PC-9 (cell line): ENCODE measurements around the gene GPRIN3. TPM values are rescaled to one million over a fixed set of nuclear protein-coding genes. Genes with fewer than 3 reads are reported as not detected.

Experiments used
- Bru-seq: library from RNA; stranded (reverse); fragments of 400-500 nt; gene quantifications from one replicate; lab custom pipeline; 2021; lab: Mats Ljungman, UMichigan
- BruChase-seq, 2 experiments: library from RNA; stranded (reverse); fragments of 400-500 nt; gene quantifications; one replicate each; lab custom pipeline; 2021; lab: Mats Ljungman, UMichigan
- BruUV-seq: library from RNA; stranded (reverse); fragments of 400-500 nt; replicated peaks from 2 replicates; lab custom pipeline; 2021; lab: Mats Ljungman, UMichigan
- CTCF ChIA-PET: fragments of 300-600 bp; sonication (Branson Sonifier 250); formaldehyde crosslinking; loops from one replicate; lab custom pipeline; 2022; ENCODE audit warnings: antibody characterized with exemption; lab: Charles Lee
- POLR2A ChIA-PET: fragments of 300-600 bp; sonication (Branson Sonifier 250); formaldehyde crosslinking; loops from one replicate; lab custom pipeline; 2022; ENCODE audit warnings: antibody characterized with exemption; ENCODE audit not compliant: unreplicated experiment; lab: Charles Lee
- DNase-seq, 2 experiments: peaks; one replicate each; pipeline versions ENCODE4 v3.0.0 to v3.0.0-alpha.2; 2015 to 2022; ENCODE audit warnings: mixed read lengths in 1 of 2
- H2AFZ ChIP-seq: fragments of 200-600 bp; sonication (generic); 2 replicates; pipeline ENCODE4 v1.8.1; 2017; ENCODE audit warnings: antibody characterized with exemption
- H3F3A ChIP-seq: fragments of 200-600 bp; sonication (generic); 2 replicates; pipeline ENCODE4 v1.8.1; 2017; ENCODE audit warnings: antibody characterized with exemption, mild to moderate bottlenecking, low read depth; ENCODE audit not compliant: insufficient read depth
- H3K27ac ChIP-seq: fragments of 200-600 bp; sonication (generic); 2 replicates; pipeline ENCODE4 v1.6.1; 2016; ENCODE audit warnings: mixed run types
- H3K27me3 ChIP-seq: fragments of 200-600 bp; sonication (generic); 2 replicates; pipeline ENCODE4 v1.6.1; 2016; ENCODE audit warnings: low read depth, mixed run types; ENCODE audit not compliant: insufficient read depth
- H3K36me3 ChIP-seq: fragments of 200-600 bp; sonication (generic); 2 replicates; pipeline ENCODE4 v1.6.1; 2016; ENCODE audit warnings: low read depth, mixed run types
- H3K4me1 ChIP-seq: fragments of 200-600 bp; sonication (generic); replicated peaks from 2 replicates; pipeline ENCODE4 v1.6.1; 2016; ENCODE audit warnings: mixed run types; ENCODE audit not compliant: insufficient read depth
- H3K4me2 ChIP-seq: fragments of 200-600 bp; sonication (generic); 2 replicates; pipeline ENCODE4 v1.6.1; 2017; ENCODE audit warnings: mixed run types
- H3K4me3 ChIP-seq: fragments of 200-600 bp; sonication (generic); 2 replicates; pipeline ENCODE4 v1.6.1; 2016; ENCODE audit warnings: mixed run types
- H3K79me2 ChIP-seq: fragments of 200-600 bp; sonication (generic); 2 replicates; pipeline ENCODE4 v1.6.1; 2017; ENCODE audit warnings: low read depth, mixed run types
- H3K9me2 ChIP-seq: fragments of 200-600 bp; sonication (generic); 2 replicates; pipeline ENCODE4 v1.8.1; 2017; ENCODE audit warnings: mild to moderate bottlenecking; ENCODE audit not compliant: insufficient read depth
- H3K9me3 ChIP-seq: fragments of 200-600 bp; sonication (generic); 2 replicates; pipeline ENCODE4 v1.8.1; 2016; ENCODE audit warnings: low read depth; ENCODE audit not compliant: insufficient read depth
- H4K20me1 ChIP-seq: fragments of 200-600 bp; sonication (generic); 2 replicates; pipeline ENCODE4 v1.8.1; 2017; ENCODE audit not compliant: insufficient read depth
- EZH2 ChIP-seq: fragments of 200-600 bp; sonication (generic); IDR thresholded peaks from 2 replicates; pipeline ENCODE4 v1.8.0; 2017; ENCODE audit warnings: antibody characterized with exemption, low read depth
- intact Hi-C: fragments of 100-400 bp; cut with micrococcal nuclease; formaldehyde crosslinking; loops from one replicate; pipeline ENCODE4 v1.10.0; 2022; ENCODE audit not compliant: unreplicated experiment
- long read RNA-seq: library from polyadenylated mRNA; stranded (forward); transcript quantifications from one replicate; pipeline ENCODE4 v2.0.0, GENCODE V29; 2022
- total RNA-seq: library from RNA; stranded (reverse); gene quantifications from 2 replicates; pipeline ENCODE4 v1.2.3, GENCODE V29; 2021
- TF ChIP-seq, protein P1 (sequence below): fragments of 200-600 bp; sonication (generic); conservative IDR thresholded peaks from 2 replicates; pipeline ENCODE4 v1.6.1; 2017; ENCODE audit warnings: mixed run types, antibody characterized with exemption, mild to moderate bottlenecking, moderate library complexity

The GPRIN3 gene
- 0.02 and 0.05 TPM in 2 replicates for total RNA-seq
- percentile 11 among the genes with signal in this experiment for Bru-seq, nascent RNA
- BruChase-seq, experiment 1, labeled RNA remaining after a 2-hour chase, result percentile 12 among the genes with signal in this experiment
- BruChase-seq, experiment 2, labeled RNA remaining after a 6-hour chase, result percentile 8 among the genes with signal in this experiment
- long read RNA-seq, result 0 reads

GRCh38 chr4:89307446-89308160, at the start of gene GPRIN3:
Gene GPRIN3 (minus strand): TSS chr4:89307800. CDS start chr4:89250110, 57,690 bp downstream.
- no peak for TF ChIP-seq EZH2
- TF ChIP-seq, protein P1, sequence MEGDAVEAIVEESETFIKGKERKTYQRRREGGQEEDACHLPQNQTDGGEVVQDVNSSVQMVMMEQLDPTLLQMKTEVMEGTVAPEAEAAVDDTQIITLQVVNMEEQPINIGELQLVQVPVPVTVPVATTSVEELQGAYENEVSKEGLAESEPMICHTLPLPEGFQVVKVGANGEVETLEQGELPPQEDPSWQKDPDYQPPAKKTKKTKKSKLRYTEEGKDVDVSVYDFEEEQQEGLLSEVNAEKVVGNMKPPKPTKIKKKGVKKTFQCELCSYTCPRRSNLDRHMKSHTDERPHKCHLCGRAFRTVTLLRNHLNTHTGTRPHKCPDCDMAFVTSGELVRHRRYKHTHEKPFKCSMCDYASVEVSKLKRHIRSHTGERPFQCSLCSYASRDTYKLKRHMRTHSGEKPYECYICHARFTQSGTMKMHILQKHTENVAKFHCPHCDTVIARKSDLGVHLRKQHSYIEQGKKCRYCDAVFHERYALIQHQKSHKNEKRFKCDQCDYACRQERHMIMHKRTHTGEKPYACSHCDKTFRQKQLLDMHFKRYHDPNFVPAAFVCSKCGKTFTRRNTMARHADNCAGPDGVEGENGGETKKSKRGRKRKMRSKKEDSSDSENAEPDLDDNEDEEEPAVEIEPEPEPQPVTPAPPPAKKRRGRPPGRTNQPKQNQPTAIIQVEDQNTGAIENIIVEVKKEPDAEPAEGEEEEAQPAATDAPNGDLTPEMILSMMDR, result no peak
- Histone ChIP-seq H3F3A (no peaks in the 10 kb centered on the region), H3K27me3 (no peaks in the 10 kb centered on the region; the same call in 1 of the 2 replicates), H3K4me1 (no peaks in the 10 kb centered on the region), H3K4me3 (peak within 1 kb of the TSS; percentile 57), H3K79me2 (no peaks in the 10 kb centered on the region), H3K36me3 (no peaks in the 10 kb centered on the region), H3K9me2 (no peaks in the 10 kb centered on the region), H3K4me2 (peak within 1 kb of the TSS; percentile 76), H4K20me1 (no peaks in the 10 kb centered on the region), H3K9me3 (no peaks in the 10 kb centered on the region), H3K27ac (no peak within 1 kb of the TSS), H2AFZ (peak within 1 kb of the TSS; percentile 74)
- ChIA-PET POLR2A (no interaction called here), CTCF (no interaction called here)
- no TSS peak for BruUV-seq
- intact Hi-C loops, result no loop called here
- DNase-seq, result peak in 1 of 2 experiments; percentile 2

DNA sequence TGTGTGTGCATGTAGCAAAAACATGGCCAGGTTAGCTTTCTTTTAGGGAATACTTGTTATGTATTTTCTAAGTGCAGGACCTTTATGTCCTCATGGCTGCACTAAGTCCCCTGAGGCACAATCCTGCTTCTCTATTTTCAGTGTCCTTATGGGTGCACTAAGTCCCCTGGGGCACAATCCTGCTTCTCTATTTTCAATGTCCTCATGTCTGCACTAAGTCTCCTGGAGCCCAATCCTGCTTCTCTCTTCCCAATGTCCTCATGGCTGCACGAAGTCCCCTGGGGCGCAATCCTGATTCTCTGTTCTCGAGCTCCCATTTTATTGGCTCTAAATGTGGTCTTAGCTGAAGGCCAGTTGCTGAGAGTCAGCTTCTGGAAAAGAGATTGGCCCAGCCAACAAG, 49.7 kb upstream of the GPRIN3 start:
- BruUV-seq, result no TSS peak
- Histone ChIP-seq H3K9me2 (no peaks in the 10 kb centered on the region), H3K36me3 (no peaks in the 10 kb centered on the region), H3K4me2 (no peak overlapping the region), H2AFZ (no peak overlapping the region), H3K27me3 (no peaks in the 10 kb centered on the region), H3K27ac (no peak overlapping the region), H3F3A (no peaks in the 10 kb centered on the region), H4K20me1 (no peaks in the 10 kb centered on the region), H3K9me3 (no peaks in the 10 kb centered on the region), H3K4me3 (no peak overlapping the region), H3K79me2 (no peaks in the 10 kb centered on the region), H3K4me1 (no peaks in the 10 kb centered on the region)
- no peak for DNase-seq
- intact Hi-C loops, result no loop called here
- TF ChIP-seq, protein P1, result no peak
- TF ChIP-seq EZH2, result no peak
- POLR2A ChIA-PET, result no interaction called here
- CTCF ChIA-PET, result no interaction called here

- Histone ChIP-seq H3F3A (no peaks in the 10 kb centered on the region), H3K27ac (no peak overlapping the region), H2AFZ (no peak overlapping the region), H3K4me1 (no peaks in the 10 kb centered on the region), H3K27me3 (no peaks in the 10 kb centered on the region), H3K4me2 (no peak overlapping the region), H4K20me1 (no peaks in the 10 kb centered on the region), H3K9me2 (no peaks in the 10 kb centered on the region), H3K4me3 (no peak overlapping the region), H3K36me3 (no peaks in the 10 kb centered on the region), H3K9me3 (no peaks in the 10 kb centered on the region), H3K79me2 (no peaks in the 10 kb centered on the region)
- CTCF ChIA-PET, result no interaction called here
- TF ChIP-seq EZH2, result no peak
- TF ChIP-seq, protein P1, result no peak
- no peak for DNase-seq
- POLR2A ChIA-PET, result interaction anchor here (0.6 kb wide), 1 partner anchor 130 kb away, joined by 4 read pairs; no protein-coding TSS in a partner anchor
- intact Hi-C loops, result no loop called here
- no TSS peak for BruUV-seq
Observed at GRCh38 chr4:89356086-89356485, 48.5 kb upstream of the GPRIN3 start.
